ENCODE measurements around the gene YARS1. TPM values are rescaled to one million over a fixed set of nuclear protein-coding genes. Genes with fewer than 3 reads are reported as not detected.

The YARS1 gene
- total RNA-seq, 1 donor from 2014 or later: 28.5 TPM

GRCh38 chr1:32780628-32781234 is 36.4 kb downstream of the YARS1 start:
- DNase-seq (ENCODE audit: low spot score): no peak

GRCh38 chr1:32780005-32780404 is 37.2 kb downstream of the YARS1 start:
- DNase-seq (ENCODE audit: low spot score): no peak

GRCh38 chr1:32779242-32779641 is 37.9 kb downstream of the YARS1 start:
- DNase-seq (ENCODE audit: low spot score): no peak

- DNase-seq (ENCODE audit: low spot score): no peak
Observed at GRCh38 chr1:32775640-32776337, 41.4 kb downstream of the YARS1 start.

GRCh38 chr1:32774950-32775634 is 42.1 kb downstream of the YARS1 start:
- no peak for DNase-seq (ENCODE audit: low spot score)

GRCh38 chr1:32774464-32774808 is 42.7 kb downstream of the YARS1 start:
- DNase-seq (ENCODE audit: low spot score): no peak

- DNase-seq (ENCODE audit: low spot score): no peak
Observed at GRCh38 chr1:32773764-32774463, 43.2 kb downstream of the YARS1 start.

GRCh38 chr1:32773018-32773763 is 44.0 kb downstream of the YARS1 start:
- peak; percentile 84 for DNase-seq (ENCODE audit: low spot score)

- DNase-seq (ENCODE audit: low spot score): no peak
Observed at GRCh38 chr1:32772281-32773017, 44.7 kb downstream of the YARS1 start.

- no peak for DNase-seq (ENCODE audit: low spot score)
Observed at GRCh38 chr1:32771561-32772280, 45.4 kb downstream of the YARS1 start.

- no peak for DNase-seq (ENCODE audit: low spot score)
Observed at GRCh38 chr1:32770741-32771548, 46.2 kb downstream of the YARS1 start.

GRCh38 chr1:32770221-32770731 is 46.9 kb downstream of the YARS1 start:
- no peak for DNase-seq (ENCODE audit: low spot score)

- DNase-seq (ENCODE audit: low spot score): no peak
Observed at GRCh38 chr1:32769524-32770220, 47.5 kb downstream of the YARS1 start.

GRCh38 chr1:32768110-32768850 is 48.9 kb downstream of the YARS1 start:
- no peak for DNase-seq (ENCODE audit: low spot score)

GRCh38 chr1:32767641-32768040 is 49.5 kb downstream of the YARS1 start:
- no peak for DNase-seq (ENCODE audit: low spot score)

- no peak for DNase-seq (ENCODE audit: low spot score)
Observed at GRCh38 chr1:32767156-32767555, 50.0 kb downstream of the YARS1 start.

- no peak for DNase-seq (ENCODE audit: low spot score)
Observed at GRCh38 chr1:32766328-32766972, 50.7 kb downstream of the YARS1 start.
